ENCODE results near the gene SLC51A.

Gene SLC51A

DNA sequence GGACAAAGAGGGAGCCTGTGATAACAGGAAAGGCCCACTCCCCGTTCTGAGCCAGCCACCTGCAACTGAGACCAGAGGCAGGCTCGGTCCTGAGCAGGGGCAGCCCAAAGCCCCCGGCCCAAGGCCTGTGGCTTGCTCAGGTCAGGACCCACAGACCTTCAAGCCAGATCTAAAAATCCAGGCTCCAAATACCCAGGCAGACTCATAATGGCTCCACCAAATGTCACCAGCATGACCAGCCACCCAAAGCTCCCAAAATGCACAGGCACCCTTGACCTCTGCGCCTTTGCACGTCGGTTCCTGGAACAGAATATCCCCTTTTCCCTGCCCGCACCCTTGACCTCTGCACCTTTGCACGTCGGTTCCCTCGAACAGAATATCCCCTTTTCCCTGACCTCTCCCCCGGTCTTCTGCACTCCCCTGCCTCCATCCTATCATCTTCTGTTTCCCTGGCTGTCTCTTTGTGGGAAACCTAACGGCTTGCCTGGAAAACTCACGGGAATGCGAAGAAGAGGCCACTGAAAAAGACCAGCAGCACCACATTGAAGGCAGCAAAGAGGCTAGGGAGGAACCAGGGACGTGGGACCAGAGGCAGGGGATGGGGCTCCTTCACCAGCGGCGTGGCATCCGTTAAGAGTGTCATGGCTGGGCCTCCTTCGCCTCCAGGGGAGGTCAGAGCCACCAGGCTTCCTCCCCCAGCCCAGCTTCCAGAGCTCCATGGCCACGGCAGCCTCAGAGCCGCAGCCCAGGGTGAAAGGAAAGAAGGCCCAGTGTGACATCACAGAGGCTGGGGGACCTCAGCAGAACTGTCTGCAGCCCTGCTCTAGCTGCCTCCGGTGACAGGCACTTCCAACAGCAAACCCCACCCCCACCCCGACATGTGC lies 5.4 kb upstream of the SLC51A start, which contains the start of gene ZDHHC19:
ZDHHC19 (minus strand) TSS at position 728 of the 884 bp plus-strand sequence; CDS start at position 643, 85 bp downstream.
- DNase-seq (ENCODE audit: extremely low spot score, insufficient read length, low read depth) (no peak), FAIRE-seq (no peak)

DNA sequence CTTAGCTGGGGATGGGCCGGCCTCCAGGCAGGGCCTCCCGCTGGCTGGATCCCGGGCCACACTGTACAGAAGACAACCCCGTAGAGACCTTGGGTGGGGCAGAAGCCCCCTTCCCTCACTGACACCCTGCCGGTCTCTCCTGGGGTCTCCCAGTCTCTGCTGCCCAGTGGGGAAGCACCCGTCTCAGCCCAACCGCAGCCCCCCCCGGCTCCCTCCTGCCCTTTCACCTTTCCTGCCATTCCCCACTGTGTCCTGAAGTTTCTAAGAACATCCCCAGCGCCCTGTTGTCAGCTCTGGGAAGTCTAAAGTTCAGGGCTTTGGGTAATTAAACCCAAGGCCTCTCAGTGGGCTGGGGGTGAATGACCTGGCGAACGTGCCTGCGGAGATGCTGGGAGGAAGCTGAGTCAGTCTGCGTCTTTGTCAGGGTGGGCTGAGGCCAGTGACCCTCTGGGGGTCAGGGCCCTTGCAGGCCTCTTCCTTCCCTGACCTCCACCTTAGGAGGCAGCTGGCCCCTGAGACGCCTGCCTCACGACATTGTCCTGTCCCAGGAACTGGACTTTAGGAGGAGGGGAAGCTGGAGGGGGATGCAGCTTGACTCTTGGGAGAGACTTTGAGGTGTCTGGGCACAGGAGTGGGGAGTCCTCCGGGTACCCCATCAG lies 1.4 kb upstream of the SLC51A start:
- no peak for DNase-seq (ENCODE audit: extremely low spot score, insufficient read length, low read depth)
- no peak for FAIRE-seq

DNA sequence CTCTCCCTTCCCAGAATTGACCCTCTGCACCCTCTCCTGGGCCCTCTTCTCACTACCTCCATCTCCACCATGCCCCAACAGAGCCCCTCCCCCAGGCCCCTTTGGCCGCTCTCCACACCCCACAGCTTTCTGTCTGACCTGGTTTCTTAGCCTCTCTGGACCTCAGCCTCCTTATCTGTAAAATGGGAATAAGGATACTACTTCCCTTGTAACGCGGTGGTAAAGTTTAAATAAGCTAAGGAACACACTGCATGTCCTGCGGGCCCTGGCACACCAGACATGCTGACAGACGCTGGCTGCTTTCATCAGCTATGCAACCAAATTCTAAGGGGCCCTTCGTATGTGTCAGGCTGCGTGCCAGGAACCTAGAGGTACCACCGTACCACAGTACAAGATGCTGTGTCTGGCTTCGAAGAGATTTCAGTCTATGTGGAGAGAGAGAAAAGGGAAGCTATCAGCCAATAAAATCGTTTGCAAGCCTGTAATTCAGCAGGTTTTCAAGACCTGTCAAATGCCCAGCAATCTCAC lies 777 bp upstream of the SLC51A start:
- FAIRE-seq = no peak
- no peak for DNase-seq (ENCODE audit: extremely low spot score, insufficient read length, low read depth)

DNA sequence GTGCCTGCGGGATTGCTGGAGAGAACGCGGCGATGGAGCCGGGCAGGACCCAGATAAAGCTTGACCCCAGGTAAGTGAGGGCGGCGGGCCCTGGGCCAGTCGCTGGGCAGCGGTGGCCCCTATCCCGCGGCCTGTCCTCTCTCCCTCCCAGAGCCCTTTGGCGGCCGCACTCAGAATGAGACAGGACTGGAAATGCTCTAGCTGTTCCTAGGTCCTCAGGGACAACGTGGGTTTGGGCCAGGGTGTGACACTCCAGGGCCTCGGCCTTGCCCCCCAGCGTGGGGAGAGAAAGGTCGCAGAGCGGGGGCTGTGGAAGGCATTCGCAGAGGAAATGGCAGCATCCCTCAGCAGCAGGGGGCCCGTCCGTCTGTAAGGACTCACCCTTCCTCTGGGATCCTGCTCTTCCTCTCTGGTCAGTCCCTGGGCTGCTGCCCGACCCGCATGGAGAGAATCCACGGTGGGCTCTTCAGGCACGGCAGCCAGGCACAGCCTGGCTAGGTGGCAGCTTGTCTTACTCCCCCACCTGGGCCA lies 412 bp downstream of the SLC51A start:
- DNase-seq (ENCODE audit: extremely low spot score, insufficient read length, low read depth) = no peak
- FAIRE-seq = no peak

DNA sequence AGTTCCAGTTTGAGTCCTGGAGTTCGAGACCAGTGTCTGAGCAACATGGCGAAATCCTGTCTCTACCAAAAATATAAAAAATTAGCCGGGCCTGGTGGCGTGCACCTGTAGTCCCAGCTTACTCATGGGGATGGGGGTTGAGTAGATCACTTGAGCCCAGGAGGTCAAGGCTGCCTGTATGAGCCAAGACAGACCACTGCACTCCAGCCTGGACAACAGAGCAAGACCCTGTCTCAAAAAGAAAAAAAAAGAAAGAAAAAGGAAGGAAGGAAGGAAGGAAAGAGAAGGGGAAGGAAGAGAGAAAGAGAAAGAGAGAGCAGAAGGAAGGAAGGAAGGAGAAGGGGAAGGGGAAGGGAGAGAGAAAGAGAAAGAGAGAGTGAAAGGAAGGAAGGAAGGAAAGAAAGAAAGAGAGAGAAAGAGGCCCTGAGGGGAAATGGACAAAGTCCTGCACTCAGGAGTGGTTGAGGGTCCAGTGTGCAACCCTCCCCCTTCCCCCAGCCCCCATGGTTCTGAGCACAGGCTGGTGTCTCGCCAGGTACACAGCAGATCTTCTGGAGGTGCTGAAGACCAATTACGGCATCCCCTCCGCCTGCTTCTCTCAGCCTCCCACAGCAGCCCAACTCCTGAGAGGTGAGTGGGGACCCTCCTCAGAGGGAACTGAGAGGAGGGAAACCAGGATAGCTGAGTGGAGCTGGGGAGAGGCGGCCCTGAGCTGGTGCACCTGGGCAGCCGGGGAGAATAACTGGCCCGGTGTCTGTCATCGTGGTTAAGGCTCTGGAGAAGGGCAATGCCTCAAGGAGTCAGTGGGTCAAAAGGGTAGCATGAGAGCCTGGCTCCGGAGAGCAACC lies 1.2 kb downstream of the SLC51A start:
- no peak for FAIRE-seq
- DNase-seq (ENCODE audit: extremely low spot score, insufficient read length, low read depth) = no peak

DNA sequence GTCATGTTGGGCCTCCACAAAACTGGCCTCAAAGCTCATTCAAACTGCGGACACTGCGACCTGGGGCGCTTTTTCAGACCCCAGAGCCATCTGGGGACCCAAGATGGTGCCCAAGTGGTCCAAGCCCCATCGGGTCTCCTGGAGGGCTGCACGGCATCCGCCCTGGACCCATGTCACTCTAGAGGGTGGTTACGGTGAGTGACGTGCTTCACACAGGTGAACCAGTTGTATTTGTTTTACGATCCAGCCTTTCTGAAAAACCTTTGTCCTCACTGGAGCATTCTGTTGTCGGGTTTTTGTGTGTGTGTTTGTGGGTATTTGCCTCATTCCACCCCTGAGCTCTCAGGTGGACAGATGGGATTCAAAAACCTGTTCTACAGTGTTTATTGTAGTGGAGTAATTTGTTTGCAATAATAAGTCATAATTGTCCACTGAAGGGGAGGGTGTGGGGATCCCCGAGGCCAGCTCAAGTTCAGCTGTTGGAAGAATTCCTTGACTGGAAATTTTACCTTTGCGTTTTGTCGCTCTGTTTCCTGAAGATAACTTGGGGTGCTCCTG lies 1.9 kb downstream of the SLC51A start:
- DNase-seq (ENCODE audit: extremely low spot score, insufficient read length, low read depth) = no peak
- no peak for FAIRE-seq

DNA sequence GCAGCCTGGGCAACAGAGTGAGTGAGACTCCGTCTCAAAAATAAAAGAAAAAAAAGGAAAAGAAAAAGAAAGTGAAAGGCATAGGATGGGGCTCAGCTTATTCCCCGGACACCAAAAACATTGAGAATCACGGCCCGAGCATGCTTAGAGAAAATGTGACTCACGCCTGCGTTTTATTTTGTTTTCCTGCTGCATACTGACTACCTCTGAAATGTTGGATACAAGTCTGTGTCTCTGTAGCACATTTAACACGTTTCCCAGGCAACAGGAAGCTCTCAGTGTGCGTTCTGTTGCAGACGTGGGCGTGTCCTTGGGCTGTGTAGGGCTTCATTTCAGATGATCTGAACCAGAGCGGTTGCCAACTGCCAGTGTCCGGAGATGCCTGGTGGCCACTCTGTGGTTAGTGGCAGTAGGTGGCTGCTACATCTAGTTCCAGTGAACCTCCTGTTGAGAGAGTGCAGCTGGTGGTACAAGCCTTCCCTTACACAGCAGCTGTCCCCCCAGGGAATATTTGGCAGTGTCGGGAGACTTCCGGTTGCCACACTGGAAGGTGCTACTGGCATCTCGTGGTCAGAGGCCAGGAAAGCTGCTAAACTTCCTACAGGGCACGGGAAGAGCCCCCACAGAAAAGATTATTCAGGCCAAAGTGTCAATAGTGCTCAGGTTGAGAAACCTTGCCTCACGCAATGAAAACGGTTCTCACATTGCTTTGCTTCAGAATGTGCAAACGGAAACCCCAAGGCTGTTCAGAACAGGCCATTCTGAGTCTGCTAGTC lies 3.0 kb downstream of the SLC51A start:
- DNase-seq (ENCODE audit: extremely low spot score, insufficient read length, low read depth) (no peak), FAIRE-seq (peak; percentile 84)

DNA sequence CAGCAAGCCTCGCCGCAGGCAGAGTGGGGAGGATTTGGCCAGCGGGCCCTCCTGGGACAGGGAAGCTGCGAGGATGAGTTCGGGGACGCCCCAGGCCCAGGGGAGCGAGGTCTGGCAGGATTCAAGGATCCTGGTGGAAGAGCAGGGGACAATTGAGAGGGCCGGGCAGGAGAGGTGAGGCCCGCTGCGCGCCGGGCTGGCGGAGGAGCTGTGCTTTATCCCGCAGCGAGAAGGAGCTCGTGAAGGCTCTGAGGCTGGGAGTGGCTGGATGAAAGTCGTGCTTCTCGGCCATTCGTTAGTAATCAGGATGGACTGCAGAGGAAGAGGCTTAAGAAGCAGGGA lies 3.6 kb downstream of the SLC51A start:
- DNase-seq (ENCODE audit: extremely low spot score, insufficient read length, low read depth) = no peak
- no peak for FAIRE-seq

DNA sequence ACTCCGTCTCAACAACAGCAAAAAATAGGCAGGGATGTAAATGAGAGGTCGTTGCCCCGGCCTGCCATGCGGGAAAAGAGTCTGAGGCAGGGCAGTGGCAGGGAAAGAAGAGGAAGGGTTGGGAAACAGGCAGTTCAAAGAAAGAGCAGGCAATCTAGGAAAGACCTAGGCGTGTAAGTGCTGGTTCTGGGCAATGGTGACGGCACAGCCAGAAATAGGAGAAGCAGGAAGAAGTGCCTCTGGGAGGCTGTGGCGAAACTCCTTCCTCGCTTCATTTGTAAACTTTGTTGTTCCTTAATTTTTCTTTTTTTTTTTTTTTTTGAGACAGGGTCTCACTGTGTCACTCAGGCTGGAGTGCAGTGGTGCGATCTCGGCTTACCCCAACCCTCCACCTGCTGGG lies 4.3 kb downstream of the SLC51A start:
- FAIRE-seq (no peak), DNase-seq (ENCODE audit: extremely low spot score, insufficient read length, low read depth) (no peak)

DNA sequence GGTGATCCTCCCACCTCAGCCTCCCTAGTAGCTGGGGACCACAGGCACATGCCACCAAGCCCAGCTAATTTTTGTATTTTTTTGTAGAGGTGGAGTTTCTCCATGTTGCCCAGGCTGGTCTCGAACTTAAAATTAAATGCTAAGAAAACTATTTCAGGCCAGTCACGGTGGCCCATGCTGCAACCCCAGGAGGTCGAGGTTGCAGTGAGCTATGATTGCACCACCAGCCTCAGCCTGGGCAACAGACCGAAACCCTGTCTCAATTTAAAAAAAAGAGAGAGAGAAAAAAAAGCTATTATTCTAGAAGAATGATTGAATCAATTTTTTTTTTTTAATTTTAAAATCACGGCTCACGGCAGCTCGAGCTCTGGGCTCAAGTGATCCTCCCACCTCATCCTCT lies 4.7 kb downstream of the SLC51A start:
- FAIRE-seq = no peak
- DNase-seq (ENCODE audit: extremely low spot score, insufficient read length, low read depth) = no peak

DNA sequence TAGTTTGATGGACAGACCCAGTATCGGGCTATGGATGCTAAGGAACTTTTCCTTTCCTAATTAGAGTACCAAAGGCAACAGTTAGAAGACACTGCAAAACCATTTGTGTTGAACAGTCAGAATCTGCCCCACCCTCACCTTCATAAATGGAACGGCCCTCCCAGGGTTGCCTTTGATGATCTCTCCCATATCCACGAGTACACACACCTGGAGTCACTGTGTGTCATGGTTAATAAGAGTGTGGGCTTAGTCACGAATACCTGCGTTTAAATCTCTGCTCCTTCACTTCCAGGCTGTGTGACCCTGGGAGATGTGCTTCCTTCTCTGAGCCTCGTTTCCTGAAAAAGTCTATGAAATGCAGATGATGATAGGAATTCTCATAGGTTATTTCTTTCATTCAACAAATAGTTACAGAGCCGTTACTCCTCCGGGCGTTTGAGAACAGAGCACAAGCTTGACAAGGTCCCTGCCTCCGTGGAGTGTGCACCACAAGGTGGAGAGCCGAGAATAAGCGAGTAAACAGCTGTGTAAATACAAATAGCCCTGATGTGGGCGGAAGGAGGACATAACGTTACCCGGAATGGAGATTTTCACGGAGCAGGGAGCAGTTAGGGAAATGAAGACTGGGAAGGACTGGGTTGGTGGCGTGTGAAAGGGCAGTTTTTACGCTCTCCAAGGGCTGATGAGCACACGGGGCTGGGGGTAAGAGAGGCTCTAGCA lies 6.7 kb downstream of the SLC51A start:
- DNase-seq (ENCODE audit: extremely low spot score, insufficient read length, low read depth) (no peak), FAIRE-seq (no peak)

DNA sequence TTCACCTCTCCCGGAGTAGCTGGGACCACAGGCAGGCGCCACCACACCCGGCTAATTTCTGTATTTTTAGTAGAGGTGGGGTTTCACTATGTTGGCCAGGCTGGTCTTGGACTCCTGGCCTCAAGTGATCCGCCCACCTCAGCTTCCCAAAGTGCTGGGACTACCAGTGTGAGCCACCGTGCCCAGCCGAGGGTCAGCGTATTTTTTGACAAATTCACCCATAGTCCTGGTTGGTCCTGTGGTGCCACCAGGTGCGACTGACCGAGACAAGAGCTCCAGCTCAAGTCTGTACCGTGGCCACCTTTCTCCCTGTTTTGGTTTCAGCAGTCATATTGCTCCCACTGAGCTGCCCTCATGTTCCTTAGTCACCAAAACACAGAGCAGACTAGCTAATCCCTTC lies 8.8 kb downstream of the SLC51A start:
- FAIRE-seq = no peak
- DNase-seq (ENCODE audit: extremely low spot score, insufficient read length, low read depth) = no peak

DNA sequence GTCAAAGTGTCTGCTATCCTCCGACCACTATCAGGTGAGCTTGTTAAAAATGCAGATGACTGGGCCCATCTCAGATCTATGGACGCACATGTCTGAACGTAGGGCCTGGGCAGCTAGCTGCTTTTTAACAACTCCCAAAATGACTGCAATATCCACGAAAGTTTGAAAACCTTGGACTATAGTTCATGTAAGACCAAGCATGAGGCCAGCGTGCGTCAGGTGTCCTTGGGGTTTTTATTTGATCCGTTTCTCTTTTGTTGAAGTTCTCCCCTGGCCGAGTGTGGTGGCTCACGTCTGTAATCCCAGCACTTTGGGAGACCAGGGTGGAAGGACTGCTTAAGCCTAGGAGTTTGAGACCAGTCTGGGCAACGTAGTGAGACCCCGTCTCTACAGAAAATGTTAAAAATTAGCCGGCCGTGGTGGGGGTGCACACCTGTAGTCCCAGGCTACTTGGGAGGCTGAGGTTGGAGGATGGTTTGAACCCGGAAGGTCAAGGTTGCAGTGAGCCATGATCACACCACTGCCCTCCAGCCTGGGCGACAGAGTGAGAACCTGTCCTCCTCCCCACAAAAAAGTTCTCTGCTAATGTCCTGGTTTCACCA lies 9.5 kb downstream of the SLC51A start:
- DNase-seq (ENCODE audit: extremely low spot score, insufficient read length, low read depth) = no peak
- FAIRE-seq = no peak

DNA sequence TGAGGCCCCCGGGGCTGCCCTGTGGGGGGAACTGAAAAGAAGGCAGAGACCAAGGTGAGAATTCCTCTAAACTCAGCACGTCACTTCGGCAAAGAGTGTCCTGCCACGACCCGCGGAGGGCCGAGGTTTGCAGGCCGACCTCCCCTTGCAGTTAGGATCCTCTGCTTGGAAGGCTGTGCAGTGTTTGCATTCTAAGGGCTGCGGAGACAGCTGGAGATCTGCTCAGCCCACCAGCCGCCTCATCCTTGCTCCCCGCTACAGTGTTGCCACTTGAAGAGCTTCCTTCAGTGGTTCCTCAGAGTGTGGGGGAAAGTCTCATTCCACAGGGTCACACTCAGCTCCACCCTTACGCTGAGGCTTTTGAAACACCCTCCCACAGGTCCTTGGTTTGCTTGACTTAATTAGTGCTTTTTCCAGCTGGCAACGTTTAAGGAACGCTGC lies 10.8 kb downstream of the SLC51A start:
- FAIRE-seq (no peak), DNase-seq (ENCODE audit: extremely low spot score, insufficient read length, low read depth) (no peak)

DNA sequence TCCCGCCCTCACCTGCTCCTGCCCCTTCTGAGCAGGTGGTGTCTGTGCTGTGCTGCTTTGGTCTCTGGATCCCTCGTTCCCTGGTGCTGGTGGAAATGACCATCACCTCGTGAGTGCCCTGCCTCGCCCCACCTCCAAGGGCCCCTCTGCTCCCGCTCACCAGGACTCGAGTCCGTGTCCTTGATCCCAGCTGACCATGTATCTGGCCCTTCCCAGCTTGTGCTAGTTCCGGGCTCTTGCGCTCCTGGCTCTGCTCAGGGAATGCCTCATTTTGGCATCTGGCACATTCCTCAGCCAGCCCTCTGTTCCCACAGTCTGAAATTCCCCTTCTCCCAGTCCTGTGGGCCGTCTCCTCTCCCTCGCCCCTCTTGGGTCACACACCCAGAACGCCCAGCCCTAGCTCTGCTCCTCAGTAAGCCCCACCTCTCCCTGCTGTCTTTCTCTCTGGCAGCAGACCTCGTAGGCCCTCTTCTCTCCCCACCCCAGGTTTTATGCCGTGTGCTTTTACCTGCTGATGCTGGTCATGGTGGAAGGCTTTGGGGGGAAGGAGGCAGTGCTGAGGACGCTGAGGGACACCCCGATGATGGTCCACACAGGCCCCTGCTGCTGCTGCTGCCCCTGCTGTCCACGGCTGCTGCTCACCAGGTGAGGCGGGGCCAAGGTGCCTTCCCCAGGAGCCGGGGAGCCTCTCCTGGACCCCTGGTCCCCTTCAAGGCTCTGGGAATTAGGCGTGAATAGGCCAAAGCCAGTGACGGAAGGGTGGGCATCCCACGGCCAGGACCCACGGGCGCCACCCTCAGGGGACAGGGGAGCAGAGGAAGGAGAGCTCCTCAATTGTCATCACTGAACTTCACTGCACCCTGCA lies 11.5 kb downstream of the SLC51A start:
- FAIRE-seq = no peak

DNA sequence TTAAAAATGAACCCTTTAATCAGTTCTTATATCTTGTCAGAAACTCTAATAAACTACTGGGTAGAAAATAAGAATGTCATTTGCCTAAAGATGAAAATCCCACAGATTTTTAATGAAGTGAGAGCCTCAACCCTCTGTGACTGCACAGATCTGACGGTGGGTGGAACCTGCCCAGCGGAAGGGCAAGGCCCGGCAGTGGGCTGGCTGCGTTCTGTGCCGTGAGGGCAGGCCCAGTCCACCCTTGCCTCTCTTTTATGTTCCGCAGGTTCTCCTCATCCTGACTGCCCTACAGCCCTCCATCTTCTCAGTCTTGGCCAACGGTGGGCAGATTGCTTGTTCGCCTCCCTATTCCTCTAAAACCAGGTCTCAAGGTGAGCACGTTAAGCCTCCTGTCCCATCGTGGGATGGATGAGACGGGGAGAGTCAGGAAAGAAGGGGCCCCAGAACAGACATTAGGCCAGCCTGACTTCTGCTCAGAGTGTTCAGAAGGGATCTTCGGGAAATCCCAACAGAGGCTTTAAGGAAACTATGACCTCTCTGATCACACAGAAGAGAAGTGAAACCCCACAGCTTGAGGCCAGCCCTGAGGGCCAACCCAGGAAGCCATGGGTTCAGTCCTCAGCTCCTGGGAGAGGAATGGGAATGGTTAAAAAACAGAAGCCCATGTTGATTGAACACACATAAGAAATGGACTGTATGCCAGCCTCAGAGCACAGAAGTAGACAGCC lies 16.0 kb downstream of the SLC51A start:
- FAIRE-seq (peak; percentile 59), DNase-seq (ENCODE audit: extremely low spot score, insufficient read length, low read depth) (no peak)

More for the DNA sequence above, 11.5 kb downstream of the SLC51A start:
- DNase-seq (ENCODE audit: extremely low spot score, insufficient read length, low read depth) = no peak

DNA sequence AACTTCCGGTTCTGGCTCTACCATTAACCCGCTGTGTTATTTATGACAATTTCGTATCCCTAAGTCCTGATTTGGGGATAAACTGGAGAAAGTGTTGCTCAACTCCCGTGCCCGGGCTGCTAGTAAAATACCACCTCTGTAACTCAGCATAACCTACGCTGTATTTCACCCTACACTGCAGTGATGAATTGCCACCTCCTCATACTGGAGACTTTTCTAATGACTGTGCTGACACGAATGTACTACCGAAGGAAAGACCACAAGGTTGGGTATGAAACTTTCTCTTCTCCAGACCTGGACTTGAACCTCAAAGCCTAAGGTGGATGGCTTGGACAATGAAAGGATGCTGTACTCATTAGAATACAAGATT lies 16.5 kb downstream of the SLC51A start:
- FAIRE-seq = no peak

More for the DNA sequence above, 16.5 kb downstream of the SLC51A start:
- no peak for DNase-seq (ENCODE audit: extremely low spot score, insufficient read length, low read depth)
